ENCODE measurements around the gene PSMD11. TPM values are rescaled to one million over a fixed set of nuclear protein-coding genes. Genes with fewer than 3 reads are reported as not detected.

Gene PSMD11
- total and polyA plus RNA-seq, 2 of the 13 experiments (the other 11 are each of a cell fraction or from before 2014, with no cell fraction given): 69.8 to 152 TPM

DNA sequence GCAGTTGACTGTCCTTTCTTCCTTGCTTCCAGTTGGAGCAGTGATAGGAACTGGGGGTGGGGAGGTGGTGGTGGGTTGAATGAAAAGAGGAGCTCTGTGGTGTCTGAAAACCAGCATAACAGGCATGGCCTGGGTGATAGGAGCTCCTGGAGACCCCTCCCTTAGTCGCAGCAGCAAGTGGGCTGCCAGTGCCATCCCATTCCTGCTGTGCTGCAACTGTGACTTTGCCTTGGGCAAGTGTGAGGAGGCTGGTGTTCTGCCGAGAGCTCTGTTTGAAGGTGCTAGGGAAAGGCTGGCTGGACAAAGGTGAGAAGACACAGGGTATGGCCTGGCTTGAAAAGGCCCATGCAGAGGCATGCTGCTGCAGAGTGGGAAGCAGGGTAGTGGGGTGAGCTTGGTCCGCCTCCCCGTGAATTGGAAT, 39.7 kb downstream of the PSMD11 start:
- Histone ChIP-seq H3K36me3 (replicated peaks in 1 of 2; ENCODE audit: control insufficient read depth in 1 of 2, insufficient read depth in 2 of 2, low read length in 2 of 2) (peaks cover 12 to 32% of the 10 kb centered on the region in 2 experiments; a peak in 4 of 5 replicates), H3K4me3 (replicated peaks in 1 of 3; ENCODE audit: insufficient read depth in 1 of 3, low read depth in 2 of 3, low read length in 3 of 3) (no peak overlapping the region), H3K9ac (ENCODE audit: insufficient read depth, low read depth, low read length) (no peak overlapping the region), H3K4me1 (ENCODE audit: insufficient read depth, low read length) (peaks cover 34% of the 10 kb centered on the region), H4K20me1 (ENCODE audit: insufficient read depth, low read length) (no peaks in the 10 kb centered on the region), H3K9me3 (ENCODE audit: low read length) (no peaks in the 10 kb centered on the region), H3K27me3 (ENCODE audit: control insufficient read depth in 1 of 2, insufficient read depth in 2 of 2, low read length in 2 of 2) (no peaks in the 10 kb centered on the region), H3K4me2 (ENCODE audit: low read depth, low read length) (no peak overlapping the region), H2AFZ (ENCODE audit: low read length) (no peak overlapping the region), H3K79me2 (ENCODE audit: insufficient read depth, low read length) (no peaks in the 10 kb centered on the region), H3K27ac (ENCODE audit: extremely low read length, insufficient read depth, low read length) (no peak overlapping the region)
- WGBS (ENCODE audit: low lambda C conversion rate): 95% methylated on average over 4 of the region's 4 CpGs
- FAIRE-seq: no peak
- in situ Hi-C loops (cut with HindIII; ENCODE audit: extremely low pct_ligation_motif_present, low pct_unique_long_range_greater_than_20kb) (loop anchor here (10.0 kb wide), 1 partner anchor 271 kb away; no protein-coding TSS in a partner anchor), intact Hi-C loops (cut with micrococcal nuclease; ENCODE audit: unreplicated experiment) (loop anchor here (5.0 kb wide), 1 partner anchor 273 kb away; no protein-coding TSS in a partner anchor)
- DNase-seq (ENCODE audit: low spot score): no peak
- ChIA-PET POLR2A (no interaction called here), CTCF (ENCODE audit: low intra/inter-chr PET ratio, low total read pairs) (no interaction called here)
- ATAC-seq: no peak
- BruUV-seq (replicated peaks): no TSS peak
- TF ChIP-seq, protein P1, sequence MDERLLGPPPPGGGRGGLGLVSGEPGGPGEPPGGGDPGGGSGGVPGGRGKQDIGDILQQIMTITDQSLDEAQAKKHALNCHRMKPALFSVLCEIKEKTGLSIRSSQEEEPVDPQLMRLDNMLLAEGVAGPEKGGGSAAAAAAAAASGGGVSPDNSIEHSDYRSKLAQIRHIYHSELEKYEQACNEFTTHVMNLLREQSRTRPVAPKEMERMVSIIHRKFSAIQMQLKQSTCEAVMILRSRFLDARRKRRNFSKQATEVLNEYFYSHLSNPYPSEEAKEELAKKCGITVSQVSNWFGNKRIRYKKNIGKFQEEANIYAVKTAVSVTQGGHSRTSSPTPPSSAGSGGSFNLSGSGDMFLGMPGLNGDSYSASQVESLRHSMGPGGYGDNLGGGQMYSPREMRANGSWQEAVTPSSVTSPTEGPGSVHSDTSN (CRISPR knock-in tag; IDR thresholded peaks at IDR 0.05): no peak
- peak; percentile 50 for TF ChIP-seq AGO2 (optimal IDR thresholded peaks at IDR 0.05; ENCODE audit: low read depth, low read length)
- peak; percentile 48 for TF ChIP-seq POLR2G (IDR thresholded peaks at IDR 0.05; ENCODE audit: low read depth, low read length)
- TF ChIP-seq, protein P2, sequence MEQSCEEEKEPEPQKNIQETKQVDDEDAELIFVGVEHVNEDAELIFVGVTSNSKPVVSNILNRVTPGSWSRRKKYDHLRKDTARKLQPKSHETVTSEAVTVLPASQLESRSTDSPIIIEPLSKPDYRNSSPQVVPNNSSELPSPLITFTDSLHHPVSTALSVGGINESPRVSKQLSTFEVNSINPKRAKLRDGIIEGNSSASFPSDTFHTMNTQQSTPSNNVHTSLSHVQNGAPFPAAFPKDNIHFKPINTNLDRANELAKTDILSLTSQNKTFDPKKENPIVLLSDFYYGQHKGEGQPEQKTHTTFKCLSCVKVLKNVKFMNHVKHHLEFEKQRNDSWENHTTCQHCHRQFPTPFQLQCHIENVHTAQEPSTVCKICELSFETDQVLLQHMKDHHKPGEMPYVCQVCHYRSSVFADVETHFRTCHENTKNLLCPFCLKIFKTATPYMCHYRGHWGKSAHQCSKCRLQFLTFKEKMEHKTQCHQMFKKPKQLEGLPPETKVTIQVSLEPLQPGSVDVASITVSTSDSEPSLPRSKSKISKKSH (CRISPR knock-in tag; IDR thresholded peaks at IDR 0.05; ENCODE audit: borderline replicate concordance): no peak
- TF ChIP-seq ZNF557 (CRISPR knock-in tag; IDR thresholded peaks at IDR 0.05): no peak
- TF ChIP-seq, protein P3, sequence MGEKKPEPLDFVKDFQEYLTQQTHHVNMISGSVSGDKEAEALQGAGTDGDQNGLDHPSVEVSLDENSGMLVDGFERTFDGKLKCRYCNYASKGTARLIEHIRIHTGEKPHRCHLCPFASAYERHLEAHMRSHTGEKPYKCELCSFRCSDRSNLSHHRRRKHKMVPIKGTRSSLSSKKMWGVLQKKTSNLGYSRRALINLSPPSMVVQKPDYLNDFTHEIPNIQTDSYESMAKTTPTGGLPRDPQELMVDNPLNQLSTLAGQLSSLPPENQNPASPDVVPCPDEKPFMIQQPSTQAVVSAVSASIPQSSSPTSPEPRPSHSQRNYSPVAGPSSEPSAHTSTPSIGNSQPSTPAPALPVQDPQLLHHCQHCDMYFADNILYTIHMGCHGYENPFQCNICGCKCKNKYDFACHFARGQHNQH (CRISPR knock-in tag; IDR thresholded peaks at IDR 0.05): no peak
- no peak for TF ChIP-seq ZNF83 (CRISPR knock-in tag; IDR thresholded peaks at IDR 0.05; ENCODE audit: borderline replicate concordance)
- TF ChIP-seq HES4 (CRISPR knock-in tag; IDR thresholded peaks at IDR 0.05; ENCODE audit: borderline replicate concordance): no peak
- TF ChIP-seq MXI1 (IDR thresholded peaks at IDR 0.05; ENCODE audit: borderline replicate concordance, low read depth, low read length): no peak
